H9 (cell line): Measurements from ENCODE around the gene ERFL. TPM values are rescaled to one million over a fixed set of nuclear protein-coding genes. Genes with fewer than 3 reads are reported as not detected.

ENCODE experiments used
- DNase-seq: peaks from one replicate; pipeline ENCODE4 v3.0.0-alpha.2; 2017
- H2AFZ ChIP-seq: one replicate; pipeline ENCODE4 v1.6.1; 2013; ENCODE audit warnings: mild to moderate bottlenecking, low read length, control low read depth, moderate library complexity
- H2AK5ac ChIP-seq: 2 replicates; pipeline ENCODE4 v1.6.1; 2013; ENCODE audit warnings: low read length, control low read depth, mixed read lengths; ENCODE audit not compliant: insufficient read length
- H2BK120ac ChIP-seq: one replicate; pipeline ENCODE4 v1.6.1; 2013; ENCODE audit warnings: low read depth, mild to moderate bottlenecking, low read length, control low read depth, inconsistent platforms; ENCODE audit not compliant: poor library complexity, severe bottlenecking
- H2BK12ac ChIP-seq: 2 replicates; pipeline ENCODE4 v1.6.1; 2013; ENCODE audit warnings: low read length, control low read depth, mixed read lengths, low read depth; ENCODE audit not compliant: insufficient read length
- H2BK15ac ChIP-seq: 2 replicates; pipeline ENCODE4 v1.6.1; 2013; ENCODE audit warnings: low read depth, low read length, control low read depth
- H2BK20ac ChIP-seq: one replicate; pipeline ENCODE4 v1.6.1; 2013; ENCODE audit warnings: low read depth, mild to moderate bottlenecking, low read length, control low read depth, inconsistent platforms; ENCODE audit not compliant: poor library complexity, severe bottlenecking
- H2BK5ac ChIP-seq: 2 replicates; pipeline ENCODE4 v1.6.1; 2013; ENCODE audit warnings: low read length, control low read depth, mixed read lengths; ENCODE audit not compliant: insufficient read length
- H3K14ac ChIP-seq: 2 replicates; pipeline ENCODE4 v1.6.1; 2013; ENCODE audit warnings: low read length, control low read depth; ENCODE audit not compliant: insufficient read depth
- H3K18ac ChIP-seq: 2 replicates; pipeline ENCODE4 v1.6.1; 2013; ENCODE audit warnings: low read depth, mild to moderate bottlenecking, mixed read lengths, low read length, control low read depth; ENCODE audit not compliant: insufficient read length
- H3K23ac ChIP-seq: 2 replicates; pipeline ENCODE4 v1.6.1; 2013; ENCODE audit warnings: low read length, control low read depth, mixed read lengths, low read depth; ENCODE audit not compliant: insufficient read length
- H3K23me2 ChIP-seq: 2 replicates; pipeline ENCODE4 v1.6.1; 2013; ENCODE audit warnings: low read depth, mild to moderate bottlenecking, mixed read lengths, low read length, control low read depth; ENCODE audit not compliant: insufficient read length, poor library complexity, severe bottlenecking
- H3K27ac ChIP-seq: 2 replicates; pipeline ENCODE4 v1.5.1; 2013; ENCODE audit warnings: low read length, control low read depth, mixed read lengths, low read depth; ENCODE audit not compliant: insufficient read length
- H3K27me3 ChIP-seq: 2 replicates; pipeline ENCODE4 v1.6.1; 2013; ENCODE audit warnings: low read length, control low read depth, inconsistent platforms; ENCODE audit not compliant: insufficient read depth
- H3K4ac ChIP-seq: 2 replicates; pipeline ENCODE4 v1.6.1; 2013; ENCODE audit warnings: low read depth, mild to moderate bottlenecking, control low read depth, inconsistent platforms, low read length, moderate library complexity
- H3K4me1 ChIP-seq: 2 replicates; pipeline ENCODE4 v1.6.1; 2013; ENCODE audit warnings: low read length, control low read depth, inconsistent platforms; ENCODE audit not compliant: insufficient read depth
- H3K4me2 ChIP-seq: 2 replicates; pipeline ENCODE4 v1.6.1; 2013; ENCODE audit warnings: low read length, control low read depth, mixed read lengths; ENCODE audit not compliant: insufficient read length, insufficient read depth
- H3K56ac ChIP-seq: 2 replicates; pipeline ENCODE4 v1.6.1; 2013; ENCODE audit warnings: low read depth, mild to moderate bottlenecking, mixed read lengths, low read length, control low read depth; ENCODE audit not compliant: insufficient read length
- H3K79me1 ChIP-seq: 2 replicates; pipeline ENCODE4 v1.6.1; 2013; ENCODE audit warnings: low read depth, mild to moderate bottlenecking, moderate library complexity, low read length, control low read depth, inconsistent platforms; ENCODE audit not compliant: insufficient read depth, poor library complexity, severe bottlenecking
- H3K79me2 ChIP-seq: 2 replicates; pipeline ENCODE4 v1.6.1; 2013; ENCODE audit warnings: low read length, control low read depth, inconsistent platforms; ENCODE audit not compliant: insufficient read depth
- H3K9ac ChIP-seq: 2 replicates; pipeline ENCODE4 v1.6.1; 2013; ENCODE audit warnings: low read length, control low read depth, mixed read lengths; ENCODE audit not compliant: insufficient read length; ENCODE audit errors: extremely low read depth
- H3K9me3 ChIP-seq: one replicate; pipeline ENCODE4 v1.6.1; 2013; ENCODE audit warnings: low read depth, low read length, inconsistent platforms; ENCODE audit not compliant: control insufficient read depth
- H3T11ph ChIP-seq: one replicate; pipeline ENCODE4 v1.6.1; 2013; ENCODE audit warnings: mild to moderate bottlenecking, low read length, control low read depth, inconsistent platforms
- H4K20me1 ChIP-seq: one replicate; pipeline ENCODE4 v1.6.1; 2013; ENCODE audit not compliant: control insufficient read depth, insufficient read length, insufficient read depth
- H4K5ac ChIP-seq: 2 replicates; pipeline ENCODE4 v1.6.1; 2013; ENCODE audit warnings: low read depth, mild to moderate bottlenecking, mixed read lengths, low read length, control low read depth; ENCODE audit not compliant: insufficient read length
- H4K8ac ChIP-seq: replicated peaks from 2 replicates; pipeline ENCODE4 v1.6.1; 2013; ENCODE audit warnings: low read length, control low read depth, mixed read lengths, low read depth; ENCODE audit not compliant: insufficient read length
- H4K91ac ChIP-seq: 2 replicates; pipeline ENCODE4 v1.6.1; 2013; ENCODE audit warnings: low read depth, mild to moderate bottlenecking, moderate library complexity, mixed read lengths, low read length, control low read depth; ENCODE audit not compliant: insufficient read length
- H3K27ac Mint-ChIP-seq, 3 experiments: 2 replicates in 2 of 3; 3 replicates in 1 of 3; pipeline ENCODE4 v1.8.0; 2020 to 2021; ENCODE audit warnings: mixed read lengths in 3 of 3, mild to moderate bottlenecking in 1 of 3, moderate library complexity in 1 of 3
- H3K27me3 Mint-ChIP-seq: 2 replicates; pipeline ENCODE4 v1.8.0; 2021; ENCODE audit warnings: low read depth, mild to moderate bottlenecking, moderate library complexity, mixed read lengths
- H3K36me3 Mint-ChIP-seq, 3 experiments: 2 replicates in 2 of 3; 3 replicates in 1 of 3; pipeline ENCODE4 v1.8.0; 2020 to 2021; ENCODE audit warnings: low read depth in 3 of 3, mixed read lengths in 3 of 3; ENCODE audit not compliant: insufficient read depth in 1 of 3
- H3K4me1 Mint-ChIP-seq, 2 experiments: 2 replicates each; pipeline ENCODE4 v1.8.0; 2020; ENCODE audit warnings: mixed read lengths in 2 of 2
- H3K4me3 Mint-ChIP-seq, 2 experiments: 2 replicates in 1 of 2; 3 replicates in 1 of 2; pipeline ENCODE4 v1.8.0; 2020 to 2021; ENCODE audit warnings: mild to moderate bottlenecking in 2 of 2, mixed read lengths in 2 of 2, moderate library complexity in 1 of 2
- H3K9me3 Mint-ChIP-seq, 2 experiments: 2 replicates in 1 of 2; 3 replicates in 1 of 2; pipeline ENCODE4 v1.8.0; 2020; ENCODE audit warnings: mild to moderate bottlenecking in 2 of 2, mixed read lengths in 2 of 2, moderate library complexity in 1 of 2
- CTCF ChIP-seq: fragments of 200-600 bp; sonication (generic); conservative IDR thresholded peaks from 3 replicates; pipeline ENCODE4 v1.8.0; 2021; ENCODE audit warnings: antibody characterized with exemption, mild to moderate bottlenecking
- WGBS: extraction: QIAGEN DNeasy Blood & Tissue Kit; methylation state at CpG from one replicate; pipeline ENCODE4 v1.1.7; 2013; ENCODE audit warnings: missing lambda C conversion rate, low lambda C conversion rate, mixed read lengths; ENCODE audit not compliant: insufficient read length; ENCODE audit errors: extremely low coverage; 5-methylcytosine and 5-hydroxymethylcytosine counted together
- total RNA-seq: library from RNA; stranded (reverse); gene quantifications from 2 replicates; pipeline ENCODE4 v1.2.1, GENCODE V29; 2021

Gene ERFL
- total RNA-seq, 1 experiment from 2014 or later: 0.22 TPM

- Histone ChIP-seq H4K91ac (no peak overlapping the region), H3K14ac (no peak overlapping the region; the same call in 1 of the 2 replicates), H3T11ph (no peak overlapping the region), H3K79me1 (no peaks in the 10 kb centered on the region), H2BK15ac (no peak overlapping the region), H3K27me3 (peaks cover 17% of the 10 kb centered on the region; the same call in 1 of the 2 replicates), H3K4me2 (peak overlapping the region; percentile 70), H3K4ac (no peak overlapping the region), H3K9ac (no peak overlapping the region), H3K23me2 (peaks cover 4% of the 10 kb centered on the region), H4K20me1 (no peaks in the 10 kb centered on the region), H3K9me3 (no peaks in the 10 kb centered on the region), H3K4me1 (no peaks in the 10 kb centered on the region), H2AFZ (no peak overlapping the region), H3K27ac (no peak overlapping the region), H2AK5ac (no peak overlapping the region), H3K79me2 (no peaks in the 10 kb centered on the region), H2BK5ac (no peak overlapping the region), H3K23ac (no peak overlapping the region), H2BK20ac (no peak overlapping the region), H3K18ac (peak overlapping the region; percentile 57), H2BK120ac (no peak overlapping the region), H4K5ac (no peak overlapping the region), H2BK12ac (no peak overlapping the region), H3K56ac (no peak overlapping the region), H4K8ac (no peak overlapping the region)
- DNase-seq: no peak
- H3K27ac Mint-ChIP-seq: no peak overlapping the region; a peak in 1 of 7 replicates
- peaks cover 0 to 3% of the 10 kb centered on the region in 2 experiments; a peak in 2 of 5 replicates for H3K9me3 Mint-ChIP-seq
- no peak for TF ChIP-seq CTCF
- H3K36me3 Mint-ChIP-seq: no peaks in the 10 kb centered on the region; a peak in 1 of 7 replicates
- no CpG with 5 or more reads among the region's 53 CpGs for WGBS
- peak overlapping the region; percentile 67 to 90 for H3K4me3 Mint-ChIP-seq
- peaks cover 2 to 10% of the 10 kb centered on the region in 2 experiments; a peak in 2 of 4 replicates for H3K4me1 Mint-ChIP-seq
- H3K27me3 Mint-ChIP-seq: peaks cover 57% of the 10 kb centered on the region
These were observed 12.6 kb upstream of the ERFL start for GRCh38 chr19:41940731-41941409.
